Dedifferentiated amniotic fluid mesenchymal stem cell (primary cell): ENCODE results near the gene CADM2.
"Not testable (repeated sequence)": the region's sequence is repeated elsewhere in the genome, so short reads cannot be mapped to it uniquely, and the experiment has no call there.

Experiments used
- DNase-seq: peaks from one replicate; pipeline ENCODE4 v3.0.0-alpha.2; 2016; ENCODE audit errors: extremely low spot score

CADM2 gene

GRCh38 chr3:85077018-85077417 lies 118.2 kb downstream of the CADM2 start:
- DNase-seq: no peak

GRCh38 chr3:85081191-85081906 lies 122.6 kb downstream of the CADM2 start:
- no peak for DNase-seq

DNA sequence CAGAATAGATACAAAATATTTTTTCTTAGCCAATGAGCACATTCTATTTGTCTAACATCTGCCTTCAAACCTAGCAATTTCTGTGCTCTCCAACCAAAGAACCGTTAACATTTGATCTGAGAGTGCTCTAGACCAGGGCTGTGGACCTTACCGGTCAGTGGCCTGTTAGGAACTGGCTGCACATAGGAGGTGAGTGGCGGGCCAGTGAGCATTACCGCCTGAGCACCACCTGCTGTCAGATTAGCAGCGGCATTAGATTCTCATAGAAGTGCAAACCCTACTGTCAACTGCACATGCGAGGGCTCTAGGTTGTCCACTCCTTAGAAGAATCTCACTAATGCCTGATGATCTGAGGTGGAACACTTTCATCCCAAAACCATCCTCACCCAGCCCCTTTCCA lies 131.7 kb downstream of the CADM2 start:
- DNase-seq: no peak

DNA sequence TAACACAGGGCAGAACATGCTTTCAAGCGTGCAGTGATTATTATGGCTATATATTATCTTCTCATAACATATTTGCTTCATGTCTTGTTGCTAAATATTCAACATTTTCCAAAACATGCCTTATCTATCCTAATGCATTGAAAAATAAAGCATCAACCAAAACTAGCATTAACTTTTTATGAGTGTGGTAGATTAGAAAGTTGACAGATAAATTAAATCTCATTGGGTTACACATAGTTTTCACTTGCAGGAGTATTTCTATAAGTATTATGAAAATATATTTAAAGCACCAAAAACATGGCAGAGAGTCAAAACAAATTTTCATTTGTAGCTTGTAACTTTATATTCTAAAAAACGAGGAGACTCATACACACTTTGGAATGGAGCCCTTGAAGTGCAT lies 141.5 kb downstream of the CADM2 start:
- DNase-seq: no peak

- no peak for DNase-seq
These were observed 144.0 kb downstream of the CADM2 start for GRCh38 chr3:85102781-85103180.

DNA sequence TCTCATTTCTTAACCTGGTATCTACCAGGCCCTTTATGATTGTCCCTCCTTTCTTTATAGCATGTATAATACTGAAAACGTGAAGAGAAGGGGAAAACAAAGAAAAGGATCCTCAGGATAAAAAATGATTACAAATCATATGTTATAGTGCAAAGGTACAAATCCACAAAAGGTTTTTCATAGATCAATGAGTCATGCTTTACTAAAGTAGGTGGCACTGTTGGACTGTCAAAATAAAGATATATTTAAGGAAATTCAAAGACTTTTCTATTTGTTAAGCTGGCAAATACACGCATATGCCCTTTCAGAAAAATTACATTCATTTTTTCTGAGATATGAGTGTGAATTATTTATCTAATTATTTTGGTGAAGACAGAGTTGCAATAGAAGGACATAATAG lies 151.6 kb downstream of the CADM2 start:
- no peak for DNase-seq

- DNase-seq: no peak
These were observed 162.1 kb downstream of the CADM2 start for GRCh38 chr3:85120879-85121278.

DNA sequence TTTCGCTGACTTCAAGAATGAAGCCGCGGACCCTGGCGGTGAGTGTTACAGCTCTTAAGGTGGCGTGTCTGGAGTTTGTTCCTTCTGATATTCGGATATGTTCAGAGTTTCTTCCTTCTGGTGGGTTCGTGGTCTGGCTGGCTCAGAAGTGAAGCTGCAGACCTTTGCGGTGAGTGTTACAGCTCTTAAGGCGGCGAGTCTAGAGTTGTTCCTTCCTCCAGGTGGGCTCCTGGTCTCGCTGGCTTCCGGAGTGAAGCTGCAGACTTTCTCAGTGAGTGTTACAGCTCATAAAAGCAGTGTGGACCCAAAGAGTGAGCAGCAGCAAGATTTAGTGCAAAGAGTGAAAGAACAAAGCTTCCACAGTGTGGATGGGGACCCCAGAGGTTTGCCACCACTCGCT lies 174.1 kb downstream of the CADM2 start:
- DNase-seq: not testable (repeated sequence)

- not testable (repeated sequence) for DNase-seq
These were observed 175.1 kb downstream of the CADM2 start for GRCh38 chr3:85133691-85134420.

DNA sequence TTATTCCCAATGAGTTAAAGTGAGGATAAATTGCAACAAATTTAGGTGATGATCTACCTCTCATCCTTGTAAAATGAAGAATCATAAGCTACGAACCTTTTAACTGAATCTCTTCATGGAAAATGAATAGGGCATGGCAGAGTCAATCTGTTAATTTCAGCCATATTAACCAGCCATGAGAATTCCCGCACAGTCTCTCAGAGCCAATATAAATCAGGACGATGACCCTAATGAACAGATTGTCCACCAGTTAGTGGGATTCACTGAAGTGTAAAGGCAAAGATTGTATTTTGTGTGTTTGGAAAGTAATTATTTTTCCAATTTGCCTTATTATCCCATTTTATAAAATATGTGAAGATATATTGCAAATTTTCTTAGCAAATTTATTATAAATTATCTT lies 183.8 kb downstream of the CADM2 start:
- no peak for DNase-seq

GRCh38 chr3:85148036-85148435 lies 189.2 kb downstream of the CADM2 start:
- DNase-seq: no peak

GRCh38 chr3:85151555-85151954 lies 192.8 kb downstream of the CADM2 start:
- no peak for DNase-seq

DNA sequence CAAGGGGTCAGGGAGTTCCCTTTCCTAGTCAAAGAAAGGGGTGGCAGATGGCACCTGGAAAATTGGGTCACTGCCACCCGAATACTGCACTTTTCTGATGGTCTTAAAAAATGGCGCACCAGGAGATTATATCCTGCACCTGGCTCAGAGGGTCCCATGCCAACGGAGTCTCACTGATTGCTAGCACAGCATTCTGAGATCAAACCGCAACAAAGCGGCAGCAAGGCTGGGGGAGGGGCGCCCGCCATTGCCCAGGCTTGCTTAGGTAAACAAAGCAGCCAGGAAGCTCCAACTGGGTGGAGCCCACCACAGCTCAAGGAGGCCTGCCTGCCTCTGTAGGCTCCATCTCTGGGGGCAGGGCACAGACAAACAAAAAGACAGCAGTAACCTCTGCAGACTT lies 194.5 kb downstream of the CADM2 start:
- DNase-seq: not testable (repeated sequence)

DNA sequence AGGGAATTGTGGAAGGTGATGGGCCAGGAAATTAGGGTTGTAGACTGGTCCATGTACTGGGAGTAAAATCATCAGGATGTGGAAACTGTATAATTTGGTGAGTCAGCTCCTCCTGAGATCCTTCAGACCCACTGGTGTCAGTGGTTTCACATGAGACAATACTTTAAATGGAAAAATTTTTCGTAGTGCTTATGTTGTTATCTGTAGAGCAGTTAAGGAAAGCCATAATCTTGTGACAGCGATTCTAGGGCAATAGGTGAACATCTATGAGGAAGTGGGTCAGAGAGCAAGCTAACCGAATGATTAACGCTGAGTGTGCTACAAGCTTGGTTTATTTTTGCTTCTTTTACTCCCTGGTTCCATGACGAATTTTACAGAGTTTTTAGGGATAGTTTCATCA lies 200.6 kb downstream of the CADM2 start:
- DNase-seq: no peak

- DNase-seq: no peak
These were observed 202.8 kb downstream of the CADM2 start for GRCh38 chr3:85161544-85161943.

GRCh38 chr3:85162905-85163304 lies 204.1 kb downstream of the CADM2 start:
- no peak for DNase-seq

GRCh38 chr3:85164436-85164835 lies 205.6 kb downstream of the CADM2 start:
- DNase-seq: no peak

DNA sequence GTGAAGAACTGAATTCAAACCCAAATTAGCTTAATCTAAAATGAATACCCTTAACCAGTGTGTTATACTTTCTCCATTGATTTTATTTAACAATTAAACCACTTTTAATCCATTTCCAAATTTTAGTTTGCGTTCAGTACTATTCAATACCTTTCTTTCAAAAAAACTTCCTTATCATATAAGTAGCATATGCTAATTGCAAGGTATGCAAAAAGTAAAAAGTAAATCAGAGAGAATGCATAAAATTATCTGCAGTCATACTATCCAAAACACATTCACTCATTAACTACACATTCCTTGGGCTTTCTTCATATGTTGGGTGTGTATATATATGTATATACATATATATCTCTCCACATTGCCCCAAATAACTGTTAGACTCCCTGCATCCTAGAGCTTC lies 208.8 kb downstream of the CADM2 start:
- DNase-seq: no peak

- no peak for DNase-seq
These were observed 211.9 kb downstream of the CADM2 start for GRCh38 chr3:85170646-85171045.

DNA sequence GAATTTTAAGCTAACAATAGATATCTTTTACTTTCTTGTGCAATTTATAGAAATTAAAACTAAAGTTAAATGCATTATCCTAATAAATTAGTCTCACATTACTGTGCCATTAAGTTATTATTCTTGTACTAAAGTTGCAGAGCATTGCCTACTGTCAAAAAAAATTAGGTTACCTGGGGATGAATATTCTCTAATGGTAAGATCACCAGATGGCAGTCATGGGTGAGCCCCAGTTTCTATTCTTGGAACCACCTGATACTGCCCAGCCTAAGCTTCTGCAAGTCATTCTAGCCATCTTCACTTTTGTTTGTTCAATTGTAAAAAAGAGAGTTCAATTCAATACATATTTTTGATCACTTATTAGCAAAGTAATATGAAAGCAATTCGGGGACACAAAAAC lies 213.2 kb downstream of the CADM2 start:
- DNase-seq: no peak

DNA sequence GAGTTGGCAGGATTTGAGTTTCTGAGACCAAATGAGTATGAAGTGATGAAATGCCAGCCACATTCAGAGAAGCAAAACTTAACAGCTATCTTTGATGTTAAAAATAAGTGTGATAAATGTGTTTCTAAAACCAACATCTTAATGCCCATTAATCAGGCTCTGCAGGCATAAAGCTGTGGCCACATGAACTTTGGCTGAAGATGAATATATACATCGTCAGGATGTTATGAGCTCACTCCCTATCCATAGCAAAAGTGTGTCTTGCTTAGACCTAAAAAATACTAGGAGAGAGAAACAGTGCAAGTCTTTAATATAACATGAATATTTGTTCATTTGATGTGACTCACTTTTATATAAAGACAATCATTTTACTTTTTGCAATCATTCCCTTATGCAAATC lies 218.0 kb downstream of the CADM2 start:
- no peak for DNase-seq

- DNase-seq: no peak
These were observed 224.4 kb downstream of the CADM2 start for GRCh38 chr3:85182975-85183752.

DNA sequence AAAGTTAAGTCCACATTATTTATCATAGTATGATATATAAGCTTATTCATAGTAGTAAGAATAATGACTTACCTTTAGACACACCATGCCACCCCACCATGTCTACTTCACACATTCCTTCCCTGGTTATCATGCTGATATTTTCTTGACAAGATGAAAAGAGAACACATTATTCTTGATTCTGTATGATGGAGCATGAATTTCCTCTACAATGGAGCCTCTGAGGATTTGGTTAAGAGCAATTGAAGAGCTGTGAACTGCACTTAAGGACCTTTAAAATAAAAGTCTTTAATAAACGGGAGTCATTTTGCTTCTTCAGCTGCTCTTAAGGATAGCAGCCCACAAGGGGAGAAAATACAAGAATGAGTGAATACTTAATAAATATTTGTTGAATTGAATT lies 226.7 kb downstream of the CADM2 start:
- DNase-seq: no peak
